Measurements from ENCODE around the gene CNOT3. TPM values are rescaled to one million over a fixed set of nuclear protein-coding genes. Genes with fewer than 3 reads are reported as not detected.

The CNOT3 gene
- total RNA-seq, 1 experiment from 2014 or later, result 91.2 TPM

GRCh38 chr19:54164369-54165068, 27.0 kb downstream of the CNOT3 start:
- Histone ChIP-seq H3K4me1 (ENCODE audit: insufficient read depth, low read length) (no peaks in the 10 kb centered on the region), H4K20me1 (ENCODE audit: control insufficient read depth, insufficient read depth, insufficient read length) (no peaks in the 10 kb centered on the region), H2BK15ac (ENCODE audit: low read depth, low read length) (no peak overlapping the region), H3K23me2 (ENCODE audit: insufficient read length, low read depth, low read length, poor library complexity, severe bottlenecking) (peaks cover 15% of the 10 kb centered on the region), H3K27ac (ENCODE audit: insufficient read length, low read depth, low read length) (no peak overlapping the region), H4K5ac (ENCODE audit: insufficient read length, low read depth, low read length) (no peak overlapping the region), H3K27me3 (ENCODE audit: insufficient read depth, low read length) (no peaks in the 10 kb centered on the region), H3K9ac (ENCODE audit: extremely low read depth, insufficient read length, low read length) (no peak overlapping the region), H4K91ac (ENCODE audit: insufficient read length, low read depth, low read length) (no peak overlapping the region), H3T11ph (ENCODE audit: low read length) (no peak overlapping the region), H2AK5ac (ENCODE audit: insufficient read length, low read length) (no peak overlapping the region), H2AFZ (ENCODE audit: low read length) (no peak overlapping the region), H3K79me1 (ENCODE audit: insufficient read depth, low read depth, low read length, poor library complexity, severe bottlenecking) (no peaks in the 10 kb centered on the region), H2BK12ac (ENCODE audit: insufficient read length, low read depth, low read length) (no peak overlapping the region), H3K14ac (ENCODE audit: insufficient read depth, low read length) (0 out of 2 replicates have a peak overlapping the region, but pooled peaks have one; percentile 69), H3K4ac (ENCODE audit: low read depth, low read length) (no peak overlapping the region), H3K9me3 (ENCODE audit: control insufficient read depth, low read depth, low read length) (no peaks in the 10 kb centered on the region), H2BK20ac (ENCODE audit: low read depth, low read length, poor library complexity, severe bottlenecking) (no peak overlapping the region), H2BK5ac (ENCODE audit: insufficient read length, low read length) (no peak overlapping the region), H3K56ac (ENCODE audit: insufficient read length, low read depth, low read length) (no peak overlapping the region), H3K4me2 (ENCODE audit: insufficient read depth, insufficient read length, low read length) (peak overlapping the region; percentile 77), H4K8ac (replicated peaks; ENCODE audit: insufficient read length, low read depth, low read length) (no peak overlapping the region), H3K18ac (ENCODE audit: insufficient read length, low read depth, low read length) (peak overlapping the region; percentile 24), H2BK120ac (ENCODE audit: low read depth, low read length, poor library complexity, severe bottlenecking) (no peak overlapping the region), H3K79me2 (ENCODE audit: insufficient read depth, low read length) (no peaks in the 10 kb centered on the region), H3K23ac (ENCODE audit: insufficient read length, low read depth, low read length) (no peak overlapping the region)
- H3K36me3 Mint-ChIP-seq (ENCODE audit: insufficient read depth in 1 of 3, low read depth in 3 of 3), result peaks cover 0 to 4% (median 3%) of the 10 kb centered on the region in 3 experiments; a peak in 3 of 7 replicates
- peaks cover 40% of the 10 kb centered on the region for H3K27me3 Mint-ChIP-seq (ENCODE audit: low read depth)
- H3K4me3 Mint-ChIP-seq, result peak overlapping the region; percentile 63 to 79
- peak overlapping the region in 1 of 3 experiments; percentile 61; a peak in 2 of 7 replicates for H3K27ac Mint-ChIP-seq
- WGBS (ENCODE audit: extremely low coverage, insufficient read length, low lambda C conversion rate), result no CpG with 5 or more reads among the region's 37 CpGs
- TF ChIP-seq, protein P1, sequence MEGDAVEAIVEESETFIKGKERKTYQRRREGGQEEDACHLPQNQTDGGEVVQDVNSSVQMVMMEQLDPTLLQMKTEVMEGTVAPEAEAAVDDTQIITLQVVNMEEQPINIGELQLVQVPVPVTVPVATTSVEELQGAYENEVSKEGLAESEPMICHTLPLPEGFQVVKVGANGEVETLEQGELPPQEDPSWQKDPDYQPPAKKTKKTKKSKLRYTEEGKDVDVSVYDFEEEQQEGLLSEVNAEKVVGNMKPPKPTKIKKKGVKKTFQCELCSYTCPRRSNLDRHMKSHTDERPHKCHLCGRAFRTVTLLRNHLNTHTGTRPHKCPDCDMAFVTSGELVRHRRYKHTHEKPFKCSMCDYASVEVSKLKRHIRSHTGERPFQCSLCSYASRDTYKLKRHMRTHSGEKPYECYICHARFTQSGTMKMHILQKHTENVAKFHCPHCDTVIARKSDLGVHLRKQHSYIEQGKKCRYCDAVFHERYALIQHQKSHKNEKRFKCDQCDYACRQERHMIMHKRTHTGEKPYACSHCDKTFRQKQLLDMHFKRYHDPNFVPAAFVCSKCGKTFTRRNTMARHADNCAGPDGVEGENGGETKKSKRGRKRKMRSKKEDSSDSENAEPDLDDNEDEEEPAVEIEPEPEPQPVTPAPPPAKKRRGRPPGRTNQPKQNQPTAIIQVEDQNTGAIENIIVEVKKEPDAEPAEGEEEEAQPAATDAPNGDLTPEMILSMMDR (conservative IDR thresholded peaks at IDR 0.05), result no peak
- H3K4me1 Mint-ChIP-seq, result peaks cover 31 to 43% of the 10 kb centered on the region in 2 experiments
- DNase-seq, result peak; percentile 96
- peaks cover 0 to 6% of the 10 kb centered on the region in 2 experiments; a peak in 2 of 5 replicates for H3K9me3 Mint-ChIP-seq

Data from H9 (cell line).